Cardiac muscle cell (in vitro differentiated cells and primary cell): Measurements from ENCODE around the gene AFF2. TPM values are rescaled to one million over a fixed set of nuclear protein-coding genes. Genes with fewer than 3 reads are reported as not detected.

Experiments
- DNase-seq, 2 donors: peaks; one replicate each; pipeline versions ENCODE4 v3.0.0 to v3.0.0-alpha.2; 2010 to 2017; ENCODE audit warnings: low read depth in 1 of 2, low spot score in 1 of 2
- H3K27ac ChIP-seq: fragments of 200-600 bp; sonication (generic); 2 replicates; pipeline ENCODE4 v1.5.1; 2016
- H3K27me3 ChIP-seq: fragments of 200-600 bp; sonication (generic); 2 replicates; pipeline ENCODE4 v1.6.0; 2016; ENCODE audit warnings: control low read depth
- H3K36me3 ChIP-seq: fragments of 200-600 bp; sonication (generic); 2 replicates; pipeline ENCODE4 v1.5.1; 2016; ENCODE audit warnings: control low read depth
- H3K4me1 ChIP-seq: fragments of 200-600 bp; sonication (generic); 2 replicates; pipeline ENCODE4 v1.8.1; 2017; ENCODE audit warnings: low read depth, mild to moderate bottlenecking, mixed run types
- H3K4me3 ChIP-seq: fragments of 200-600 bp; sonication (generic); 2 replicates; pipeline ENCODE4 v1.5.1; 2016; ENCODE audit warnings: mild to moderate bottlenecking
- H3K9me3 ChIP-seq: fragments of 200-600 bp; sonication (generic); 2 replicates; pipeline ENCODE4 v1.5.1; 2017; ENCODE audit warnings: low read depth, mild to moderate bottlenecking, control low read depth
- CTCF ChIP-seq: IDR thresholded peaks from 2 replicates; pipeline ENCODE4 v1.5.1; 2012; ENCODE audit warnings: low read depth, mild to moderate bottlenecking, low read length
- polyA plus RNA-seq: library from polyadenylated mRNA; unstranded; fragments of >200 nt; fragmentation: Nextera tagmentation; extraction: Ambion mirVana; gene quantifications from 2 replicates; pipeline ENCODE4 v1.2.1, GENCODE V29; 2016
- total RNA-seq: library from RNA; depleted of rRNA; stranded (reverse); fragments of >200 nt; gene quantifications from 2 replicates; pipeline ENCODE4 v1.2.3, GENCODE V29; 2016

The AFF2 gene
- total RNA-seq (6.4 and 8.3 TPM in 2 replicates), polyA plus RNA-seq (4.4 and 5.4 TPM in 2 replicates)

DNA sequence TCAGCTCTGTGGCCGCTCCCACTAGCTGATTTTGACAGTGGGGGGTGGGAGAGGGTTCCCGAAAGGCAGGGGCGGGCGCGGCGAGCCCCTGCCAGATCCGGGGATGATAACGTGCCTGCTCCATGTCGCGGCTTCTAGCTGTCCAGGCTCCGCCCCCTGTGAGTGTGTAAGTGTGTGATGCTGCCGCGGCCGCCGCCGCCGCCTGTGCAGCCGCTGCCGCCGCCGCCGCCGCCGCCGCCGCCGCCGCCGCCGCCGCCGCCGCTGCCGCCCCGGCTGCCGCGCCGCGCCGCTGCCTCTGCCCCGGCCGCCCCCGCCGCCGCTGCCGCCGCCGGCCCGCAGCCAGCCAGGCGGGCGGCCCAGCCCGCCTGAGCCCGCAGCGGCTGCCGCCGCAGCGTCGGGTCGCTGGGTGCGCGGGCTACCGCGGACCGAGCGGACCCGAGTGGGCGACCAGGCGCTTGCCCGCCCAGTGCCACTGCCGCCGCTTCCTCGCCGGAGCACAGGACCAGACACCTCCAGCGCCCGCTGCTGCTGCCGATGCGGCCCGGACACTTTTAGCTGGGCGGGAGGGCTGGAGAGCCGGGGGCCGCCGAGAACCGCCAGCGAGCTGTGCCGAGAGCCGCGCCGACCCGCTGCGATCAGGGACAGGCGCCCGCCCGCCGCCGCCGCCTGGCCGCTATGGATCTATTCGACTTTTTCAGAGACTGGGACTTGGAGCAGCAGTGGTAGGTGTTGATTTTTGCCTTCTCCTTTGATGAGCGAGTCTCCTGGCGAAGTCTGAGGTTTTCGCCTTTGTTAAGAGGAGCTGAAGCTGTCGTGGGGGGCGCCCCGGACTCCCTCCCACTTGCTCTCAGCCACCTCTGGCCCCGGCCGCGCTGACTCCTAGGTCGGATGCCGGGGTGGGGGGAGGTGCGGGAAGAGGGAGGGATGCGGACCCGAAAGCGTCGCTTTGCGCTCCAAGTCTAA, at the start of gene AFF2:
Gene AFF2 (plus strand): TSS at position 195 of the 963 bp plus-strand sequence. CDS start 481 bp downstream, at position 676.
- no peak for TF ChIP-seq CTCF
- peak; percentile 17 to 52 for DNase-seq
- Histone ChIP-seq H3K9me3 (peaks cover 3% of the 10 kb centered on the region), H3K27me3 (no peaks in the 10 kb centered on the region), H3K27ac (no peak within 1 kb of the TSS), H3K4me3 (peak within 1 kb of the TSS; percentile 78), H3K36me3 (no peaks in the 10 kb centered on the region), H3K4me1 (peaks cover 4% of the 10 kb centered on the region)

DNA sequence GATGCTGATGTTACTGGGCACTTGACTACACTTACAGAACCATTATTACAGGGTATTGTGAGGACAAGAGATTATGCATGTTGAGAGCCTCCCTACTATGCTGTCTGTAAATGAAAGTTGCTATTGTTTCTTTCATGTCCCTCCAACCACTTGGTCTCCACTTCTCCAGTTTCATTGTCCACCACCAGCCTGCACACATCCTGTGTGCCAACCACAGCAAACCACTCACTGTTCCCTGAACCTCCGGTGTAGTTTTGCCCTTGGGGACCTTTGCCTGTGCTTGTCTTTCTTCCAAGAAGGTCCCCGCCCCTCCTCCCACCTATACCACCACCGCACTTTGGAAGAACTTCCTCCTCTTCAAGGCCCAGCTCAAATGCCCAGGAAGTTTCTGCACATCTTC, 43.1 kb upstream of the AFF2 start:
- H3K4me1 ChIP-seq = no peaks in the 10 kb centered on the region
- H3K27me3 ChIP-seq = no peaks in the 10 kb centered on the region
- H3K4me3 ChIP-seq = no peak overlapping the region
- no peaks in the 10 kb centered on the region for H3K9me3 ChIP-seq
- H3K27ac ChIP-seq = no peak overlapping the region
- DNase-seq = no peak
- no peaks in the 10 kb centered on the region for H3K36me3 ChIP-seq
- TF ChIP-seq CTCF = no peak

GRCh38 chrX:148459343-148459742, 41.1 kb upstream of the AFF2 start:
- no peaks in the 10 kb centered on the region for H3K27me3 ChIP-seq
- H3K27ac ChIP-seq = no peak overlapping the region
- H3K9me3 ChIP-seq = no peaks in the 10 kb centered on the region
- DNase-seq = no peak
- H3K4me1 ChIP-seq = no peaks in the 10 kb centered on the region
- no peak overlapping the region for H3K4me3 ChIP-seq
- TF ChIP-seq CTCF = no peak
- H3K36me3 ChIP-seq = no peaks in the 10 kb centered on the region

DNA sequence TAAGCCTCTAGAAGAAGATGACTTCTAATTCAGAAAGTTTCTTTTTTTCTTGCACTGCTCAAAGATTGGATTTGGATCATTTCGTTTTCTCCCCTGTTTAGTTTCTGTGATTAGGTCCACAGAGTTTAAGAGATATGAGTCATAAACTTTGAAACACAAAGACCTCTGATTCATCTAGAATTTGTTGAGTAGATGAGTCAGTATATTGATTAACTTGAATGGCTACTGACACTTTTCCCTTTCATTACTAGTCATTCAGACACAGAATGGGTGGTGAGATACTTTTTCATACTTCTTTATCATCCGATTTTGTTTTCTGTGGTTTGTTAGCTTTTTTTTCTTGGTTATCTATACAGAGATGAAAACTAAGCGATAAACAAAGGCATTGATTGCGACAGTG, 34.1 kb upstream of the AFF2 start:
- TF ChIP-seq CTCF = no peak
- no peaks in the 10 kb centered on the region for H3K27me3 ChIP-seq
- no peak for DNase-seq

DNA sequence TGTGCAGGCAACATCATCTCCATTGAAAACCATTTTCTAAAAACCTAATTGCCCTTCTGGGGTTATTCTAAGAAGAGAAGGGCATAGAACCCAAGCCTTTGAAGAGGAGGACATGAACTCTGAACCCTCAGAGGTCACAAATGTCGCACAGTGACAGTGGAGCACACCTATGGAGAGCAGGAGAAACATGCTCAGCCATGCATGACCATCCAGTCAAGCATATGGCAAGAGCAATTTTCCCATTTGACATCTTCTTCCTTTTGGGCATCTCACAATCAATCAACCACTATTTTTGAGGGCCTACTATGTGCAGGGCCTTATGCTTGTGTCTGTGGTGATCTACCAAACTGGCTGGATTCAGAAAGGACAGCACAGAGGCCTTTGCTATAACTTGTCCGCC, 30.1 kb upstream of the AFF2 start:
- Histone ChIP-seq H3K4me1 (no peaks in the 10 kb centered on the region), H3K27ac (no peak overlapping the region), H3K9me3 (no peaks in the 10 kb centered on the region), H3K27me3 (no peaks in the 10 kb centered on the region), H3K36me3 (no peaks in the 10 kb centered on the region), H3K4me3 (no peak overlapping the region)
- no peak for TF ChIP-seq CTCF
- DNase-seq = no peak

More for the DNA sequence above, 34.1 kb upstream of the AFF2 start:
- Histone ChIP-seq H3K27ac (no peak overlapping the region), H3K36me3 (no peaks in the 10 kb centered on the region), H3K4me3 (no peak overlapping the region), H3K4me1 (no peaks in the 10 kb centered on the region), H3K9me3 (no peaks in the 10 kb centered on the region)
